Ureter (tissue), 1 donor: Measurements from ENCODE around the gene GRIN2A. TPM values are rescaled to one million over a fixed set of nuclear protein-coding genes. Genes with fewer than 3 reads are reported as not detected.

ENCODE experiments used
- DNase-seq: peaks from one replicate; pipeline ENCODE4 v3.0.0-alpha.2; 2020; ENCODE audit warnings: low spot score
- total RNA-seq: library from RNA; stranded (reverse); gene quantifications from one replicate; pipeline ENCODE4 v1.2.4, GENCODE V29; 2023
- donor health status: DM: yes; HTN: yes; CAD: no.

Gene GRIN2A
- 0.81 TPM for total RNA-seq

DNA sequence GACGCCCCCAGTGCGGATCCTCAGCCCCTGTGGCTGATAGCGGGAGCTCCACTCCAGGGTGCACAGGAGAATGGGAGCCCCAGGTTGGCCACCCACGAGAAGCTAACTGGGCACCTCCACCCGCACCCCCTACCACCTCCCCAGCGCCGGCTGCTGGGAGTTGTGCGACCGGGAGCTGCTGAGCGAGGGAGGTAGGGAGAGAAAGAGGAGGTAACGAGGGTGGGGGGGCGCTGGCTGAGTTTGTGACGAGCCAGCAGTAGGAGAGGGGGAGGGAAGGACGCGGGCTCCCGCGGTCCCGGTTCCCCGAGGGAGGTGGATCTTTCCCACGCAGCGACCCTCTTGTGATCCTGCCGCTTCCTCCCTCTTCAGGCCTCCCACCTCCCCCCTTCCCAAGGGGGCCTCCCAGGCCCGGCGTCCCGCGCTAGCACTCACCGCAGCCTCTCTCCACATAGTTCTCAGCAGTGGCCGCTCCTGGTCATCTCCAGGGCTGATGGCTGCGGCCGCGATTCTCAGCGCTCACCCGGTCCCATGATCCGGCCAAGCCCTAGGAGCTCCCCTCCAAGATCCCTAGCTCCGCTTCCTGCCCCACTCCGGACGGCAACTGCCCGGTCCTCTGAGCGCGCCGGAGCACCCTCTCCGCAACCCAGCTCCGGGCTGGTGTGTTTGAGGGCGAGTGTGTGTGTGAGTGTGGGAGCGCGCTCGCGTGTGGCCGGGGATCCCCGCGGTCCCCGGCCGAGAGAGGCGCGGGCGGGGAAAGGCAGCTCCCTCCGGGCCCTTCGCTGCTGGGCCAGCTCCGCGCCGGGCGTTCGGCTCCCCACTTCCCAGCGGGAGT, at the start of gene GRIN2A:
Gene GRIN2A (minus strand): TSS at position 207 of the 832 bp plus-strand sequence. CDS start 2,017 bp downstream, outside the sequence.
- no peak for DNase-seq

DNA sequence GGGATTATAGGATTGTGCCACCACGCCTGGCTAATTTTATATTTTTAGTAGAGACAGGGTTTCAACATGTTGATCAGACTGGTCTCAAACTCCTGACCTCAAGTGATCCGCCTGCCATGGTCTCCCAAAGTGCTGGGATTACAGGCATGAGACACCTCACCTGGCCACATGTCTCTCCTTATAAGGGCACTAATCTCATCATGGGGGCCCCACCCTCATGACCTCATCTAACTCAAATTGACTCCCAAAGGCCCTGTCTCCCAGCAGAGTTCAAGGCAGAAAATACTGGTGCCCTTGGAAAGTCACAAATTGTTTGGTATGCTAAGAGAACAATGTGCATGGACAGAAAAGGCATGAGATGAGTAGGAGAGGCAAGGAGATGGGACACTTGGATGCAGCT, 49.3 kb upstream of the GRIN2A start:
- DNase-seq, result no peak

DNA sequence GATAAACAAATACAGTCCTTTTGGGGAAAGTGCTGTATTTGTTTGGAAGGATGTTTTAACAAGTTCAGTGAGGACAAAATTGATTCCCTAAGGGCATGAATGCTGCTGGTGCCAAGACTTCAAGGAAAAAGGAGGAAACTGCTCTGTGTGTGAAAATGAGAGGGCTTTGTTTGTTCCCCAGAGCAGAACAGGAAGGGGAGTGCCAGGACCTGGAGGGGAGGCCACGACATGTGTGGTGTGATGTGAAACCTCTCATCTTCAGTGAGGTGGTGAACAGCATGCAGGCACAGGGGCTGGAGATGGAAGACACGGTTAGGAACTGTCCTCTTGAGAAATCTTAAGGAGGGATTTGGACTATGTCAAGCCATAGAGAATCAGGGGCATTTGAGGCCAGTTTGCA, 46.6 kb upstream of the GRIN2A start:
- DNase-seq, result no peak

DNA sequence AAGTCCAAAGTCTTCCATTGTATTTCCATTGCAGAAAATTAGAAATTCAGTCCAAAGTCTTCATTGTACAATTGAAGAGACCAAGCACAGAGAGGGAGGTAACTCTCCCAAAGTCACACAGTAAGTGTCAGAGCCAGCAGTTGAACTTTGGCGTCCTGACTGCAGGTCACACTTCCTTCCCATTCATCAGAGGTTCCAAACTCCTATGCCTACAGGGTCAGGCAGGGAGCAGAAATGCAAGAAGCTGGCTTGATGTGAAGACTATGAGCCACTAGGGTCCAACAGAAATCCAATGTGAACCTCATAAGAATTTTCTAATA, 44.7 kb upstream of the GRIN2A start:
- DNase-seq, result no peak

DNA sequence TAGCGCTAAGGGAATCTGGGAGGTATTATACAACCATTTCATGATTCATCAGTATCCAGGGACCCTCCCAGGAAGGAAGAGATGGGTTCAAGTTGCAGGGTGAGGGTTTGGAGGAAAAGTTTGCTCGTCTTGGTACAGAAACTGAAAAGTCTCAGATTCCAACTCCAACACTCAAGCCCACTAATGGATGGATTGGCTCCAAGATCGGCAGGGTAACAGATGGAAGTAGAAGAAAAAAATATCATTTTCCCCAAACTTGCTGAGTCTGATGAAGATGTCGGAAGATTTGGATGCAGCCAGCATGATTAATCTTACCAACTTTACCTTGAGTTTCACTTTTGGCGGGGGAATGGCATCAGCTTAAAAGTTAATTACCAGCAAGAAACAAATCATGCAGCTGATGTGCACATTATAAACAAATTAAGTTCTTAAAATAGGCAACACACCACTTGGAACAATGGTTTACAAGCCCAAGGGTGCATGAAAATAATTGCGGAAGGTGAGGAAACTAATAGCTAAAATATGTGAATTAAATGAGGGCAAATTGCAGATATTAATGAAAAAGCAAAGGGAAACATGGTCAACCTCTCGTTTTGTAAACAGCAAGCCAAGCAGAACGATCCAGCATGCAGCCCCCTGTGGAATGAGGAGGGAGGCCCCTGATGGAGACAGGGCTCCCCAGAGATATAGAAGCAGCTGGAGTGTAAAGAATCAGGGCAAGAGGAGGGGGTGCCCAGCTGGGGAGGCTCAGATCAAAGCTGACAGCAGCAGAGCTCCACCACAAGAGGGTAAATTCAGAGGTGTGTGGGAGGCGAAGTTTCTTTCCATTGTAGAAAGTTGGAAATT, 44.1 kb upstream of the GRIN2A start:
- no peak for DNase-seq

DNA sequence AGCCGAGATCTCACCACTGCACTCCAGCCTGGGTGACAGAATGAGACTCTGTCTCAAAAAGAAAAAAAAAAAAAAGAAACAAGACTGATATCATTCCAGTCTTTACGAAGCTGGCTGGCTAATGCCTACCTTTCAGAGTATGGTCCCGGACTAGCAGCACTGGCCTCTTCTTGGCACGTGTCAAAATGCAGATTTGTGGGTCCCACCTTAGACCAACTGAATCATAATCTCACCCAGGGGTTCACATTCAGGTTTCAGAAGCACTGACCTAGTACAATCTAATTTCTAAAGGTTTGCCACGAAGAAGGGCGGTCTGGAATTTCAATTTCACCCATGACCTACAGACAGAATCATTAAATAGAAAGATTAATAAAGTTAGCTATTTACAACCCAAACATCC, 43.4 kb upstream of the GRIN2A start:
- DNase-seq, result no peak

DNA sequence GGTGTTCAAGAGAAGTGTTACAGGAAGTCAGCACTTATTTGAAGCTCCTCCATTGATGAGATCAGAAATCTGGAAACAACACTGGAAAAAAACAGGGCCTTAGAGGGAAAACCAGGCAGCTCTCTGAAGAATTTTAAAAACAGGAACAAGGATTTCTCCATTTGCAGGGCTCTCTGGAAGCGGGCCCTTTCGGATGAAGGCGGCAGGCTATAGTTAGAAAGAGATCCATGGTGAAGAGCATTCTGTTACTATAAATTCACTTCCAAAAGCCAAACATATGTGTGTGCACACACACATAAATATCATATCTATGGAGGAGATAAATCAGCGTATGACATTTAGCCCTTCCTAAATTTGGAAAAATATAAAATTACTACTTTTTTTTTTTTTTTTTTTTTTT, 42.6 kb upstream of the GRIN2A start:
- no peak for DNase-seq

DNA sequence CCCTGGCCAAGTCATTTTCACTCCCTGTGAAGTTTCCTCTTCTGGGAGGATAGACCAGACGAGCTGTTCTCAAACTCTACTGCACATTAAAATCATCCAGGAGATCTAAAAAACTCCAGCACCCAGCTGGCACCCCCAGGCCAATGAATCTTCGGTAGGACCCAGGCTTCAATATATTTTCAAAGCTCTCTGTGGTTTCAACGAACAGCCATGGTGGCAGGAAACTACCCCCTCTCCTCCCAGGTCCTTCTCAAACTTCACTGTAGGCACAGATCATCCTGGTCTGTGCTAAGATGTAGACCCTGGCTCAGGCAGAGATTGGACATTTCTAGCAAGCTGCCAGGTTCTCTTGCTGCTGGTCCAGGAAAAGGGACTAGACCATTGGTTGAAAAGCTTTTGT, 38.7 kb upstream of the GRIN2A start:
- DNase-seq, result no peak

DNA sequence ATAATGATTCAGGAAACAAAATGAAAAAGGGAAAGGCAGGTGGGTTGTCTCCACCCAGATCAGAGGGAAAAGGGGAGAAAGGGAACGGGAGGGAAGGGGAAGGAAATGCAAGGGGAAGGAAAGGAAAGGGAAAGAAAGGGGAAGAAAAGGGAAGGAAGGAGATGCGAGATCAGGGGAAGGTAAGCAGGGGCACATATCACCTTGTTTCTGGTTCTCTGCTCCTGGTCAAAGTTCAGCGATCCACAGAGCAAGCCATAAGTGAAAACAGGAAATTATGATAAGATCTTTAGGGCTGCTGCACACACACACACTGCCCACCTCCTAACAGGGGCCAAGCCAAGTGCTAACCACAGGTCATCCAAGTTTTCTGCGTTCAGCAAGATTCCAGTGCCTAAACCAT, 37.5 kb upstream of the GRIN2A start:
- DNase-seq, result no peak

DNA sequence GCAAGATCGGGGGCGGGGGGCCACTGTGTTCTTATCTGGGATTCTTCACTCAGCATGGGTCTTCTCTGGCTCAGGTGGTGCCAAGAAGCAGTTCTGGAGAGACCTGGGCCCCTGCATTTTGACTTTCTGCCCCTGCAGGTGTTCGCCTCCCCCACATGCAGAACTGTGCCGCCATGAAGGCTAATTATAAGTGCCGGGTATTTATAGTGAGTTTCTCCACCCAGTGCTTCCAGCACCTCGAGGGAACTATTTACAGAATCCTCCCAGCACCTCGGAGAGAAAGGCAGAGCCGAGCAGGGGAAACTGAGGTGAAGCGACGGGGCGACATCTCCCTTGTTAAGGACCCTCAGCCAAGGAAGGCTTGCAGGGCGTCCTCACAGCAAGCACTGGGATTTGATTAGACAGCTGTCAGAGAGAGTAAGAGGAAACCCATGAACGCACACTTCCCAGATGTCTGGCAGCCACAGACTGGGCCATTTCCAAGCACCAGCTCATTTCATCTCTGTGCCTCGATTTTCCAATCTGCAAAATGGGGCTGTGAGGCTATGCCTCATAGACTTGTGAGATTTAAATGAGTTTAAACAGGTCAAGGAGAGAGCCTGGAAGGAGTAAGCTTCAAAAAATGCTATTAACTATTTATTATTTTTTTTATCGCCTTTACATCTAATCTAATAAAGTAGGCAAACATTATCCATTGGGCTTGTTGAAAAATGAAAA, 36.4 kb upstream of the GRIN2A start:
- no peak for DNase-seq

DNA sequence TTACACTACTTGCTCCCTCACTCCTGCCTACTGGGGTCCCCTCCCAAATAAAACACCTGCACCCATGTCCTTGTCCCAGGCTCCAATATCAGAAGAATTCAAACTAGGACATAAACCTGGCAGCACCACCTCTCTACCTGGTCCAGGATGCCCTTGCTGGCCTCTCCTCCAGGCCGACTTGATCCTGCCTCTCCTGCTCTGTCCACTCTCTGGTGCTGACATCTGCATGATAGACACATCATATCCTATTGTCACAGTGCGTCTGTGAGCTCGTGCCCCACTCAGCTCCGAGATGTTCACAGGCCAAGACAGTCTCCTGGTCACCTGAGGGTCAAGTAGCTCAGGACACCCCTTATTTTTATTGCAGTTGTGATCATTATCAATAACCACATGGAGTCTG, 31.5 kb upstream of the GRIN2A start:
- no peak for DNase-seq

DNA sequence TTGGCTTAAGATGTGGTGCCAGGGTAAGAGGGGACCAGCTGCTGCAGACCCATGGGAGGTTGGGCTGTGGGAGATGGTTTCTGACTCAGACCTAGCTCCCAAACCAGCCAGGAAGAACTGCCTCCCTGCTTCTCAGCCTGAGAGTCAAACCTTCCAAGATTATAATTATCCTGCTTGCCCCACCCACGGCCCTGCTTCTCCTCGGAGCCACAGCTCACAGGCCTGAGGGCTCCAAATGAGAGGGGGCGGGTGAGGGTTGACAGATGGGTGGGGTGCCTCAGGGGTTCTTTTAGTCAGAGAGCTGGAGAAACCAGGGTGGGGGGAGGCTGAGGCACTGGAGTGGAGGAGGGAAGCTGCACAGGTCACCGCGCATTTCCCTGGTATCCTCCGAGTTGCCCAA, 28.7 kb upstream of the GRIN2A start:
- DNase-seq, result no peak

DNA sequence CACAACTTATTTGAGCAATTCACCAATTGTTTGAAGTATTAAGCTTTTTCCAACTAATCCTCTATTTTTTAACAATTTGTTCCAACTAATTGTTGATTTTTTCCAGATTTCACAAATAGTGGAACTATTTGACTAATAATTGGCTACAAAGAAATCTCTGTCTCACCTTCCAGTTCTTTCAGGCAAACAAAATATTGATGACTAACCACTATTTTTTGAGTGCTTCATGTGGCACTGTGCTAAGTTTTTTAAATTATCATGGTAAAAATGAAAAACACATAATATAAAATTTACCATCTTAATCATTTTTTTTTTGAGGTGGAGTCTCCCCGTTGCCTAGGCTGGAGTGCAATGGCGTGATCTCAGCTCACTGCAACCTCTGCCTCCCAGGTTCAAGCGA, 24.6 kb upstream of the GRIN2A start:
- no peak for DNase-seq

DNA sequence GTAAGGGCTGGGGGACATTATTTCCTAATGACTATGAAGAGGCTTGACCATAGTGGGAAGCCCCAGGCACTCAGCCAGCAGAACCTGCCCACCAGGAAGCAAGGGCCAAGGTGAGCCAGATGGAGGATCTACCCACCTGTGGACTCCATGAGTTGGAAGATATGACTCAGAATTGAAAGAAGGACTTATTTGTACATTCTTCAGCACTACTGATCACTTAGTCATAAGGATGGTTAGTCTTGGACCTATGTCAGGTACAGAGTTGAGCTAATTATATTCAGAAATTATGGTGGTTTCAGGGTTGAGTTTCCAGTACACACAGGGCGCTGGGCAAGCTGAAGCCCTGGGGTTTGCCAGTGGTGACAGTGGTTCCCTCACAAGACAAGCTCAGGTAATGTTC, 24.0 kb upstream of the GRIN2A start:
- no peak for DNase-seq

DNA sequence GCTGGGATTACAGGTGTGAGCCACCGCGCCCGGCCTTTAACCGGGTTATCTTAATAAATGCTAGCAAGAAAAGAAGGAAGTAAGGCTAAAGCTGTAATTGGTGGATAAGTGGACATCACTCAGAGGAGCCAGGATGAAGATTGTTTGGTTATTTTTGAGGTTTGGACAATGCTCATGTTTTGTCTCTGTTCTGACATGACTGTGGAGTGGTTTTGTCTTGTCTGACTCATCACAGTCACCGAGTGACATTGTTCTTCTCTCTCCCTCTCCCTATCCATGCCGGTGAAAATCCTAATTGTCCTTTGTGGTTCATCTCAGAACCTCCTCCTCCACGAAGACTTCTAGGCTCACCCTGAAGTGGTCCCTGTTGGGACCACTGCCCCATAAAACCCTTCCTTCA, 23.5 kb upstream of the GRIN2A start:
- DNase-seq, result no peak

DNA sequence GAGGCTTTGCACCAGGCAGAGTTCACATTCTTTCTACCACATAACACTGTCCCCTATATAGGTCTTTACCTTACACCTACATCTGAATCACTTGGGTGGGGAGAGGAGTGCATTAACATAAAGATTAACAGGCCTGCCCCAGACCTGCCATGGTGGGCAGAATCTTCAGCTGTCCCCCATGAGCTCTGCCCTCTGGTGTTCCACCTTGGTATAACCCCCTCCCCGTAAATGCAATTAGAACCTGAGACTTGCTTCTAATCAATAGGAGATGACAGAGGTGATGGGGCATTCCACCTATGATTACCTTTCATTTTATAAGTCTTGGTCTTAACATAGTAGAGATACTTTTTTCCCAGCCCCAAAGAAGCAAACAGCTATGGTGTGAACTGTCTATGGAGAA, 20.4 kb upstream of the GRIN2A start:
- no peak for DNase-seq

DNA sequence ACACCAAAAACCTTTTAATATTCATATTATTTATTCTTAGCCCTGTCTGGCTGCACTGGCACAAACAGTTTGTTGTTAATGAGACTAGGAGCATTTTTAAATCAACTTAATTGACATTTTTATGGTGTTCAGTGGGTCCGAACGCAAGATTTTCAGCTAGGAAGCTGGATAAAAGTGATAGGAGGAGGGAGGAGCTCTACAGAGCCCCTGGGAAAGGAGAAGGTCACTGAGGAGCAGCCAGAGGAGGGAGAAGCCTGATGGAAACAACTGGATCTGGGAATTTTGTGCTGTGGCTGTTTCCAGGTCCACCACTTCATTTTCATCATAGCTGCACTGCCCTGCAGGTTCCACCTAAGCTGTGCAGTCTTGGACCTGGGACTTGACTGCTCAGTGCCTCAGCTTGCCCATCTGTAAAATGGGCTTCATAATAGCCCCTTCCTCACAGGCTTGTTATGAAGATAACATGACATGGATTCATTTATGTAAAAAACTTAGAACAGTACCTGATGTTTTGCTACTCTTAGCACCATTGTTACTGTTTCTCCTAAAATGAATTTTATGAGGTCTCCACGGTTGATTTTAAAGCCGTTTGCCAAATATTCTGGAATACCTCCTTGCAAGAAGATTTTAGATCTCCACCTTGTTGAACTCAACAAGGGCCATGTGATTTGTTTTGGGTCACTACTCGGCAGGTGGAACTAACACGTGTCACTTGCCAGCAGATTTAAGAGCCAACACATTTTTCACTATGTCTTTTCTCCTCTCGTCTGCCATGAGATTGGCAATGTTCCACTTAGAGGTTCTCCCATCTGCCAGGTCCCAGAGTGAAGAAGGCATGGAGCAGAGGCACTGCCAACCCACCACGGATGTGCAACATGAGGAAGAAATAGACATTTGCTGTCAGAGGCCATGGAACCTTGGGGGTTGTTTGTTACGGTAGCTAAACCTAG, 18.7 kb upstream of the GRIN2A start:
- DNase-seq, result no peak

DNA sequence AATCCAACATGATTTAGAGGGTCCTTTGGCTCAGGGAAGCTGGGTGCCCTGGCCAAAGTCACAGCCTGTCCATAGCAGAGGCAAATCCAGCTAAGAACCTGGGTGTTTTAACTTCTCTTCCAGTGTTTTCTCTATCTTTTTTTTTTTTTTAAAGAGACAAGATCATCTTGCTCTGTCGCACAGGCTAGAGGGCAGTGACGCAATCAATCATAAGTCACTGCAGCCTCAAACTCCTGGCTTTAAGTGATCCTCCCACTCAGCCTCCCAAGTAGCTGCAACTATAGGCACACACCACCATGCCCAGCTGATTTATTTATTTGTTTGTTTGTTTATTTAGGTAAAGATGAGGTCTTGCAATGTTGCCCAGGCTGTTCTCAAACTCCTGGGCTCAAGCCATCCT, 14.8 kb upstream of the GRIN2A start:
- DNase-seq, result no peak

DNA sequence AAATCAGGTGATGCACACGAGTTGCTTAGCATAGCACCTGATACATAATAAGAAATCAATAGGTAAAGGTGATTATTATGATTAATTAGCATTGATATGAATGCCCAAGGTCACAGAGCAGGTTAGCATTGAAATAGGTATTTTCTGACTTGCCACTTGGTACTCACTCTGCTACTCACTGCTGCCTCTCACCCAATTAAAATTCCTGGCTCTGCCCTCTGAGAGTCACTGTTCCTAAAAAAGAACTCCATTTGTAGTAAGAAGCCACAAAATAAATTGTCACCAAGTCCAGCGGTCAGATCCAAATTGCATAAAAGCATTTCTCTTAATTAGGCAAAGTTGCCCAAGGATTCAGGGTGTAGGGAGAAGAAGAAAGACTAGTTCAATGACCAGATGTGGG, 8.9 kb upstream of the GRIN2A start:
- no peak for DNase-seq

DNA sequence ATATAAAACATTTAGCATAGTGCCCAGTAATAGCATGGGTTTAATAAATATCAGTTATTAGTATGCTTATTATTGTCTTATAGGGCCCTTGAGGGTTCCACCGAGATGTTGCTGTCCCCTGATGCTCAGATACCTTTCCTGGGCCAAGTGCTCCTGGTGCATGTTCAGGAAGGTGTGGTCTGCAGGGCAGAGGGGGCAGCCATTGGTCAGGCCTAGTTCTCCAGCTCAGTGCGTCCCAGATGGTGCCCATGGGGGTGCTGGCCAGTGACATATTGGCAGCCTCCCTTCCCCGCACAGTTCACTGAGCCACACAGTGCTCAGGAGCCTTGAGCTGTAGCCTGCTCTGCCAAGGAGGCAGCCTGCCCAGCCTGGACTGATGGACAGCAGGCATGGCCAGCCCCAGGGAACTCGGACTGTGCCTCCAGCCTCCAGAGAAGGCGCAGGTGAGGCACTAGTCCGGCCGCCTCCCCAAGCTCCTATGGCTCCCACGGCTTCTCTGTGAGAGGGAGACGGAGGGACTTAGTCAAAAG, 7.7 kb upstream of the GRIN2A start:
- no peak for DNase-seq

DNA sequence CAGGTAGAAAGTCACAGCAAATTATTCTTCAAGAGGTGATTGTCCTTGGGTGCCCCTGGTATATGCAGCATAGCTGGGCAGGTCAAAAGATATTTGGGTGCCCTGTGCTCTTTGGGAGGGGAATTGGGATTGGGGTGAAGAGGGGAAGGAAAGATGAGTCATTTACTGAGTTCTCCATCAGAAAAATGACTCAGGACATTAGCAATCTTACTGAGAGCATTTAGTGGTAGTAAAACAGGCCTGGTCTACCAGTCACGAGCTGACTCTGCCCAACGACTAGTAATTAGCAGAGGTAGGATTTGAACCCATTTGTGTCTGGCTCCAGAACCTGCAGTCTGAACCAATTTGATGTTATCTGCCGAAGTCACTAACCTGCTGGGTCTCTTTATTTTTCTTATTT, 6.0 kb upstream of the GRIN2A start:
- no peak for DNase-seq
